H7 (cell line): ENCODE results near the gene UST. TPM values are rescaled to one million over a fixed set of nuclear protein-coding genes. Genes with fewer than 3 reads are reported as not detected.

Source experiments
- DNase-seq: peaks from one replicate; pipeline ENCODE4 v3.0.0; 2012
- H3K27me3 ChIP-seq: 2 replicates; pipeline ENCODE4 v1.6.0; 2011; ENCODE audit warnings: mild to moderate bottlenecking, low read length; ENCODE audit not compliant: control insufficient read depth, insufficient read depth
- H3K36me3 ChIP-seq: replicated peaks from 2 replicates; pipeline ENCODE4 v1.5.1; 2011; ENCODE audit warnings: low read length; ENCODE audit not compliant: control insufficient read depth, insufficient read depth
- H3K4me3 ChIP-seq: 2 replicates; pipeline ENCODE4 v1.5.1; 2011; ENCODE audit warnings: low read depth, mild to moderate bottlenecking, control low read depth, low read length, moderate library complexity; ENCODE audit not compliant: insufficient read depth
- total RNA-seq: library from RNA; depleted of rRNA; stranded (reverse); fragments of >200 nt; shearing (Covaris generic); gene quantifications from 2 replicates; pipeline ENCODE4 v1.2.3, GENCODE V29; 2014

The UST gene
- total RNA-seq, 1 experiment from 2014 or later: 32.6 TPM

DNA sequence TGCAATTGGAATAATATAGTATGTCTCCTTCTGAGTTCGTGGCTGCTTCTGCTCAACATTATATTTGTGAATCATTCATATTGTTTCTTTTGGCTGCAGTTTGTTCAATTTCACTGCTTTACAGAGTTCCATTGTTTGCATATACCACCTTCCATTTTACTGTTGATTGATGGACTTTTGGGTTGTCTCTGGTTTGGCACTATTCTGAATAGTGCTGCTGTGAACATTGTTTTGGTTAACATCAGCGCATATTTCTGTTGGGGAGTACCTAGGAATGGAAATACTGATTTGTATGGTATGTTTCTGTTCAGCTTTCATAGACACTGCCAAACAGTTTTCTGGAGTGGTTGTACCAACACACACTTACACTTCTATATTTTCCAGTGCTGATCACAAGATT, 46.9 kb downstream of the UST start:
- DNase-seq: no peak
- Histone ChIP-seq H3K36me3 (no peaks in the 10 kb centered on the region; the same call in 1 of the 2 replicates), H3K4me3 (no peak overlapping the region), H3K27me3 (no peaks in the 10 kb centered on the region)

DNA sequence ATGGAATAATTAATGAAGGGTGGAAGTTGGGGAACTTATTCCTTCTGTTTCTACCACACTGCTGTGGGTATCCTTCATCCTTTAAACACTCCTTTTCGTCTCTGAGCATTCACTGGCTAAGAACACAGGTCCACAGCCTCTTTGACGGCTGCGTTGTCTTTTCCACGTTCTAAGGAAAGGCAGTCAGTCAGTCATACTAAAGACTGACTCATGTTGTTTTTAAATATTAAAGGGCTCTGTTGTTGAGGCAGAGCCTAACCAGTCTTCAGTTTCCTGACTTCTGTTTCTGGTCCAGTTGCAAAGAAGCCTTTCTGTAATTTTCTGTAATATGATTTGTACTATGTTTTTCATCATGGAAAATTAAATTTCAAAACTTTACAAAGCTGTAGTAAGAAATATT, 48.0 kb downstream of the UST start:
- Histone ChIP-seq H3K36me3 (no peaks in the 10 kb centered on the region; the same call in 1 of the 2 replicates), H3K27me3 (no peaks in the 10 kb centered on the region), H3K4me3 (no peak overlapping the region)
- no peak for DNase-seq

DNA sequence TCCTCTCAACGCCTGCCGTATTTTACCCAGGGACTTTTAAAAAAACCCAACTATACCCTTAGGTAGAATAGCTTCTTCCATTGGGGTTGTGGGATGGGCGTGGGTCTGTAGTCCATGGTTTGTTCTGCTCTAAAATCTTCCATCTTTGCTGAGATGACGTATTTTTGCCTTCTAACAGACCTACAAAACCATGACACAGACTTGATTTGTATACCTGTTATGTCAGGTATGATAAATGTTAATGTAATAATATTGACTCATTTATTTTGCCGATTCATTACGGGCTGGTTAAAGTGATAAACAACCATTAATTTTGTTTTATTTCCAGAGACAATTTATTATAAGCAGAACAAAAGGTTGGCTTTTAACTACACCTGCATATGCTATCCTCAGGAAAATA, 48.7 kb downstream of the UST start:
- no peak overlapping the region for H3K4me3 ChIP-seq
- DNase-seq: no peak
- no peaks in the 10 kb centered on the region for H3K36me3 ChIP-seq
- H3K27me3 ChIP-seq: no peaks in the 10 kb centered on the region

DNA sequence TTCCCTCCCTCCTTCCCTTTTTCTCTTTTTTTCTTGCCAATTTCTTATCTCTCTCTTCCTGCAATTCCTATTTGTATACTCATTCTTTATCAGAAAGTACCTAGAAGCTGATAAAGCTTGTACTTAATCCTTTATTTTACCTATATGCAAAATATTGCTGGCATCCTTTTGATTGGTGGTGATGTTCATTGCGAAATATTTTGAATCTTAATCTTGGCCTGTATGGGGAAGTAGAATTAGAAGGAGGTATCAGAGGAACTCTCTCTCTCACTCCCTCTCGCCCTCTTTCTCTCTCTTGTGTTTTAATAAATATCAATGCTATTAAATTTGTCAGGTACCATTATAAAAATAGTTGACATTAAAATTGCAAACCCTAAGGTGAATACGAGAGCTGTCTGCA, 52.8 kb downstream of the UST start:
- H3K36me3 ChIP-seq: no peaks in the 10 kb centered on the region
- H3K4me3 ChIP-seq: no peak overlapping the region
- no peak for DNase-seq
- H3K27me3 ChIP-seq: no peaks in the 10 kb centered on the region

DNA sequence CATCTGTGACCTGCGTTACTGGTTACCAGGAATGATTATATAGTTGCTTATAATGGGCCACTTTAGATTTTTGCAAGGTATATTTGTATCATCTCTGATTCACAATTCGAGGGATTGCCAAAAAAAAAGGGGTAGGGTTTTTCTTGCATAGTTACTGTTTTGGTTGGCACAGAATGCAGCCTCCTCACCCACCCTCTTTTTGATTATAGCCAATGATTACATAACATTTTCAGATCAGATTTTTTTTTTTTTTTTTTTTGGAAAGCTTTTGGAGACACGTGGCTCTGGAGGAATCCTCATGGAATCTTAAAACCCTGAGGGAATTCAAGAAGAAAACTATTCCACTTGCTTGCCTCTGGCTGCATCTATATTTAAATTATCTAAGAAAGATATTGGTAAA, 53.7 kb downstream of the UST start:
- DNase-seq: no peak
- no peaks in the 10 kb centered on the region for H3K27me3 ChIP-seq
- H3K36me3 ChIP-seq: no peaks in the 10 kb centered on the region
- H3K4me3 ChIP-seq: no peak overlapping the region

DNA sequence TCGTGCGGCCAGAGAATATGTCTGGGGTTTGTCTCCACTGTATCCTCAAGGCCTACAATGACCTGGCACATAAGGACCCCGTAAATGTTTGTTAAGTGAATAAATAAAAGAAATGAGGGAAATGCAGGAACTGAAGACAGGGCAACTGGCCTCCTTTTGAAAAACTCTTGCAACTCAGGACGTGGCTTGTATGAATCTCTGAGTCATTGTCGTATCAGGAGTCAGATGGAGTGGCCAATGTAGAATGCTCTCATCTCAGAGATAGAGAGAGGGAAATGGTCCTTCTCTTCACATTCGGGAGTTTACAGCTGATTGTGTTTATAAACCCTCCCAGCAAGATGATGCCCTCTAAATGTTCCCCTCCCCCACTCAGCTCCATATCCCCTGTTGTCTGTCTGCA, 57.1 kb downstream of the UST start:
- H3K27me3 ChIP-seq: no peaks in the 10 kb centered on the region
- H3K36me3 ChIP-seq: no peaks in the 10 kb centered on the region; the same call in 1 of the 2 replicates
- H3K4me3 ChIP-seq: no peak overlapping the region
- no peak for DNase-seq

DNA sequence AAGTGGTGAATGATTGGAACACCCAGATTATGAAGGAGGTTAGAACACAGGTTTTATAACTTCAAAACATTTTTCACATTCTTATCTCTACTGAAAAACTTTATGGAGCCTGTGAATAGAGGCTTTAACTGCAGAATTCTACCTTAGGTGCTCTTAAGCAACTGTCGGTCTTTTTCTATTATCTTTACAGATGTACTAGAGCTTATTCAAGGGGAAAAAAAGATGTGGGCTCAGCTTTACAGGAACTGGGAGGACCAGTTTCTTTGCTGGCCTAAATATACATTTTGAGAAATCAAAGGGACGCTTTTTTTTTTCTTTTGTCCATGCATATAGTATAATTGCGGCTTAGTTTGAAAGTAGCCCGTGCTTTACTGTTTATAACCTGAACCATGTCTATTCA, 58.9 kb downstream of the UST start:
- H3K27me3 ChIP-seq: no peaks in the 10 kb centered on the region
- DNase-seq: no peak
- no peak overlapping the region for H3K4me3 ChIP-seq
- H3K36me3 ChIP-seq: no peaks in the 10 kb centered on the region; the same call in 1 of the 2 replicates

DNA sequence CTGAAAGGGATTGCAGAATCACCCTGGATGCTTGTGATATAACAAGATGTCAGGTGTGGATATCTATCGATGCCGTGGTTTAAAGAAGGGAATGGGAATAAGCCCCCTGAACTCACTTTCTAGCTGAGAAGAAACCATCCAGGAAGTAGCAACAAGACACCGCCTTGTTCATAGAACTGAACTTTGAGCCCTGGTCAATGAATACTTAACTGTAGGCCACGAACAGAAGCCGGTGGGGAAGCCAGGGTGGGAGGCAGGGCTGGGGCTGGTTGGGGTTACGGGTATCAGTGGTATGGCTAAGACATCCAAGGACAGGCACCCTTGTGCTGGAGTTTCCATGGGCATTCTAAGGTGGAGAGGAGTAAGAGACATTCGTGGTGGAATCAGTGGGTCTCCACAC, 61.0 kb downstream of the UST start:
- no peaks in the 10 kb centered on the region; the same call in 1 of the 2 replicates for H3K36me3 ChIP-seq
- no peak overlapping the region for H3K4me3 ChIP-seq
- H3K27me3 ChIP-seq: no peaks in the 10 kb centered on the region
- no peak for DNase-seq

DNA sequence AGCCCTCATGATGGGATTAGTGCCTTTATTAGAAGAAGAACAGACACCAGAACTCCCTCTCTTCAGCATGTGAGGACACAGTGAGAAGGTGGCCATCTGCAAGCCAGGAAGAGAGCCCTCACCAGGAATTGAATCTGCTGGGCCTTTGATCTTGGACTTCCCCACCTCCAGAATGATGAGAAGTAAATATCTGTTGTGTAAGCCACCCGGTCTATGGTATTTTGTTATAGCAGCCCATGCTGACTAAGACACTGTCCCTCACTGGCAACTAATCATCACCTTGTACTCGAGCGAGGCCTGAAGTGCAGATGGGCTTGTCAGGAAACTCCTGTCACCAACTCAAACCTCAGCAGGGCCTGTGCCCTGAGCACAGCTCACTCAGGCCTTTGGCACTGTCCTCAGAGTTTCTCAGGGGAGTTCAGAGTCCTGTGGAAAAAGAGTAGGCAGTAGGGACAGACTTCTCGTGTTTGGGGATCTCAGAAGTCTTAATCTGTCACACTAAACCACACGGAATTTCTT, 62.0 kb downstream of the UST start:
- Histone ChIP-seq H3K27me3 (no peaks in the 10 kb centered on the region), H3K4me3 (no peak overlapping the region)
- no peak for DNase-seq

DNA sequence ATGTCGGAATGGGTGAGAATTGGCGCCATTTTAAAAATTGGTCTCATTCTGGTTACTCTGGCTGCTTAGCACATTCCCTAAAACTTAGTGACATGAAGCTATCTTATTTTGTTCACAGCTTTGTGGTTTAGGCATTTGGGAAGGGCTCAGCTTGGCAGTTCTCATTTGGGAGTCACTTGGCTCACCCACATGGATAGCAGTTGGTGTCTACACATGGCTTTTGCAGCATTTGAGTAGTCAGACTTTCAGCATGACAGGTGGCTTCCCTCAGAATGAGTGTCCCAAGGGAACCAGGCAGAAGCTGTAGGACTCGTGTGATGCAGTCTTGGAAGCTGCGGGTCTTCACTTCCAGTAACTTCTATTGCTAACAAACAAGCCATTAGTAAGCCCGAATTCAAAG, 64.6 kb downstream of the UST start:
- no peaks in the 10 kb centered on the region; the same call in 1 of the 2 replicates for H3K36me3 ChIP-seq
- no peak overlapping the region for H3K4me3 ChIP-seq
- H3K27me3 ChIP-seq: no peaks in the 10 kb centered on the region
- DNase-seq: no peak

More for the DNA sequence above, 62.0 kb downstream of the UST start:
- no peaks in the 10 kb centered on the region; the same call in 1 of the 2 replicates for H3K36me3 ChIP-seq

DNA sequence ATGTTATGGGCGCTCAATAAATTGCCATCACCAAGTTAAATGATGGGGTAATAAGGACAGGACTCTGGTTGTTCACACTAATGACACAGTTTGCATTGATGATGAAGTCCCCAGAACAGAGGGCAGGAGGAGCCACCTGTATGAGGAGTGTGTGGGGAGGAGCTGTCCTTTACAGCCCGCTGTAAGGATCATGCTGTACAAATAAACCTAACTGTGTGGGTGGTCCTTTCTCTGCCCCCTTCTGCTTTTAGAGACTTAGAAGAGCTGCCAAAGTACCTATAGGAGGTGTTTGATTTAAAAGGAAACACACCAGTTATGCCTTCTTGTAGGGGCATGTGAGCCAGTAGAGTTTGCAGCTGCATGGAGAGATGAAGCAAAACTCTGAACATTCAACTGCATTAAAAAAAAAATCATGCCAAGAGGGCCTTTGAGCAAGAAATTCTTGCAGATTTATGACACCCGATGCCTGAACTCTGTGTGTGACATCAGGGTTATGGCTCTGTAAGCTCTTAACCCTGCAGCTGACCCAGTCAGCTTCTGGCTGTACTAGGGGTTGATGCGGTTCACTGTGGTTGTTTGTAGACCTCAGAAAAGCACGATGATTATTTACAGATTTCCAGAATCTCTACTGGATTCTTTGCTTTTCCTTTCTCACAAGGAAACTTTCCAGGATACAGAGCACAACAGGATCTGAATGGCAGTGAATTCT, 67.4 kb downstream of the UST start:
- H3K4me3 ChIP-seq: no peak overlapping the region
- H3K36me3 ChIP-seq: no peaks in the 10 kb centered on the region; the same call in 1 of the 2 replicates
- no peaks in the 10 kb centered on the region for H3K27me3 ChIP-seq
- DNase-seq: no peak

DNA sequence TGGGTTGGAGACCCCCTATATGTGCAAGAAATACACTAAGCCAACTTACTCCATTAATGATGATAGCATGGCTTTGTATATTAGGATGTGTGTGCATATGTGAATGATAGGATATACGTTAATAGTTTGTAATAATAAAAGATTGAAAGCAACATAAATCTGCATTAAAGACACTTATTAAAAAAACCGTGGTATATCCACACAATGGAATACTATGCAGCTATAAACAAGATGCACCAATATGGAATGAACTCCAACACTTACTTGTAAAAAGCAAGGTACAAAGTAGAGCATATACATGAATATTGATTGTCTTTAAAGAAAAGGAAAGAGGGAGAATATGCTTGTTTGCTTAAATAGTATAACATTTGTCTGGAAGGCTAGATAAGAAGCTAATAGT, 68.0 kb downstream of the UST start:
- no peaks in the 10 kb centered on the region for H3K27me3 ChIP-seq
- no peak overlapping the region for H3K4me3 ChIP-seq
- H3K36me3 ChIP-seq: no peaks in the 10 kb centered on the region
- DNase-seq: no peak

DNA sequence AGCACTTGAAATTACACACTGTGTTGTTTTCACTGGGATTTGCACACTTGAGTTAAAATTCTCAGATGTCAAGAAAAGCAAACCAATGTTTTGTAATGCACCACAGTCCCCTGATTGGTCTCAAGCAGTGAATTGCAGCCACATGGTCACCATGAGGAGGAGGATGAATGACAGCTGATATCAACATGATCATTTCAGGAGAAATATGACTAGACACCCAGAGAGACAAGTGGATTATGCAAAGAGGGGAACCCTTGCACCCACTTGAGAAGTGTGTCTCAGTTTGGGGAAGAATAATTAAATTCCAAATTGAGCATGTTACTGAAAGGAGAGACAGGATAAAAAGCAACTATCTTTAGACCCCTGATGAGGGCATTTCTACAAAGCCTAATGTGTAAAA, 69.3 kb downstream of the UST start:
- Histone ChIP-seq H3K36me3 (no peaks in the 10 kb centered on the region), H3K27me3 (no peaks in the 10 kb centered on the region), H3K4me3 (no peak overlapping the region)
- DNase-seq: no peak

DNA sequence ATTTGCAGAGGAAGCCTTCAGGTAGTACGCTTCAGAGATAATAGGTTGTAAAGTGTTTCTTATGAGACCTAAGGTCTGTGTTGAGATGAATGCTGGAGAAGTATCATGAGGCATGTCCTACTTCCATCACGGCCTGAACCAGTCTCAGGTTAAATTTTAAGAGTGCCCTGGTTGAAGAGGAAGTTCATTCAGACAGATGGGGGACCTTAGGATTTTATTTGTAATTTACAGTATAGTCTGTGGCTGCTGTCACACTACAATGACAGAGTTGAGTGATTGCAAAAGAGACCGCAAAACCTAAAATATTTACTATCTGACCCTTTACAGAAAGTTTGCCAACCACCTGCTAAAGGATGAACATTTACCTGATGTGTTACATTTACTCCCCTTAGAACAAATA, 70.9 kb downstream of the UST start:
- no peaks in the 10 kb centered on the region for H3K27me3 ChIP-seq
- H3K4me3 ChIP-seq: no peak overlapping the region
- H3K36me3 ChIP-seq: no peaks in the 10 kb centered on the region
- no peak for DNase-seq

DNA sequence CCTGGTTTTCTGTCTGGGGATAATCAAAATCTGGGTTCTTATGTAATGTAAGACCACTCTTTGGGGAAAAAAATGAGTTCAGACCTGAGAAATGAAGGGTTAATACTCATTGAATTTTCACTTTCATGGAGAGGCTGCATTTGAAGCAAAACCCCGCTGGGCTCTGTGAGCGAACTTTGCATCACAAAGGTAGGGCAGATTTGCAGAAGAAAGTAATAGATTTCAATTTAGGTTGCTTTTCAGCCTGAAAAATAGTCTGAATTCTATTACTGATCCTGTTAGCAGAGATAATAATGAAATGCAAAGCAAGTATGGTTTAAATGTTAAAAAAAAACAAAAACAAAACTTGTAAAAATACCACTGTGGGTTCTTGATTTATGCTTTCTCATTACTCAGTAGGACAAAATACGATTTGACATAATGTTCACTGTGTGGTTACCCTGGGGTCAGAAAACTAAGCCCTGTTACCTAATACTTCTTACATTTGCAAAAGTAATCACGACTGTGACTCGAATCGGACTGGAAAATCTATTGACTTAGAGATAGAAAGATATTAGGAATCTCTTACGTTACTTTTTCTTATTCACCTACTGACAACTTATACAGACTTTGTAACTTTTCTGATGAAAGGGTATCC, 72.2 kb downstream of the UST start:
- no peak overlapping the region for H3K4me3 ChIP-seq
- H3K27me3 ChIP-seq: no peaks in the 10 kb centered on the region
- no peaks in the 10 kb centered on the region for H3K36me3 ChIP-seq
- peak; percentile 35 for DNase-seq
